ENCODE data around the gene ST6GALNAC4. TPM values are rescaled to one million over a fixed set of nuclear protein-coding genes. Genes with fewer than 3 reads are reported as not detected.
"Not testable (repeated sequence)": the region's sequence is repeated elsewhere in the genome, so short reads cannot be mapped to it uniquely, and the experiment has no call there.

ST6GALNAC4 gene
- total RNA-seq, 2 donors from 2014 or later, result 25.4 to 66.5 TPM

DNA sequence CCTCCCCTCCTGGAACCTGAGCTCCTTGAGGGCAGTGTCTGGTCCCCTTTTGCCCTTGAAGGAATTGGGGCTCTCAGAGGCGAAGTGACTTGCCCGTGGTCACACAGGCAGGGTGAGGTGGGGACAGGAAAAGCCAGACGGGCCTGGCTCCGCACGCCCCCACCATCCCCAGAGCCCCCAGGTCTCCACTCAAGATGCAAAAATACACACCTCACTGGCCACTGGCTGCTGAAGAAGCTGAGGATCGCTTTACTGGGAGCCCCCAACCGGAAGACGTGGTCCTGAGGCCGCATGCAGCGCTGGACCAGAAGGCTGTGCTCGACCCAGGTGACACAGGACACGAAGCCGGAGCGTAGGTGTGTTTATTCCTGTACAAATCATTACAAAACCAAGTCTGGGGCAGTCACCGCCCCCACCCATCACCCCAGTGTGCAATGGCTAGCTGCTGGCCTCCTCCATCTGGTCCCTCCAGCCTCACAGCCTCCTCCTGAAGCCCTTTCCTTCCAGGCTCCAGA lies 31.8 kb downstream of the ST6GALNAC4 start:
- no peaks in the 10 kb centered on the region for H3K27me3 ChIP-seq
- no peak overlapping the region for H3K9ac ChIP-seq (ENCODE audit: low read depth in 2 of 2, low read length in 2 of 2)
- DNase-seq, result no peak

DNA sequence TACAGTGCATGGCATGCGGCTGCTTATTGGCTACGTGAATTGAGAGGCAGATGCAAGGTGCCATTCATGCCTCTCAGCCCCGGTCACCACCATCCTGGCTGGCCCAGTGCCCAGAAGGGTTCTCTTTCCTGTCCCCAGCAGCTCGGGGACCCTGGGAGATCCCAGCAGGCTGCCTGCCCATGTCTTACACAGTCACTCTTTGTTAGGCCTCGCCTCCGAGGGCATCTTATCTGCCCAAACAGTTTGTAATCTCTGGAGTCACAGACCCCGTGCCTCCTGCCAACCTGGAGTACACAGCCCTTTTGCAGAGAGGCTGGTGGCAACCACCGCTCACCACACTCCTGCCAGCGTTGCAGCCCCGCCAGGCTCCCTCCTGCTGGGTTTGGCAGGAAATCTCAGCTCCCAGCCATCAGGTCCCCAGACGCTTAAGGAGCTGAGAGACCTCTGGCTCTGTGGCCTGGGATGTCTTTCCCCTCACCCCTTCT lies 32.4 kb downstream of the ST6GALNAC4 start:
- no peaks in the 10 kb centered on the region for H3K4me1 ChIP-seq
- no peak overlapping the region for H3K4me3 ChIP-seq
- H3K27me3 ChIP-seq, result no peaks in the 10 kb centered on the region
- peak overlapping the region in 1 of 2 donors; percentile 24 for H3K9ac ChIP-seq (ENCODE audit: low read depth in 2 of 2, low read length in 2 of 2)
- DNase-seq, result no peak
- TF ChIP-seq, protein P1, sequence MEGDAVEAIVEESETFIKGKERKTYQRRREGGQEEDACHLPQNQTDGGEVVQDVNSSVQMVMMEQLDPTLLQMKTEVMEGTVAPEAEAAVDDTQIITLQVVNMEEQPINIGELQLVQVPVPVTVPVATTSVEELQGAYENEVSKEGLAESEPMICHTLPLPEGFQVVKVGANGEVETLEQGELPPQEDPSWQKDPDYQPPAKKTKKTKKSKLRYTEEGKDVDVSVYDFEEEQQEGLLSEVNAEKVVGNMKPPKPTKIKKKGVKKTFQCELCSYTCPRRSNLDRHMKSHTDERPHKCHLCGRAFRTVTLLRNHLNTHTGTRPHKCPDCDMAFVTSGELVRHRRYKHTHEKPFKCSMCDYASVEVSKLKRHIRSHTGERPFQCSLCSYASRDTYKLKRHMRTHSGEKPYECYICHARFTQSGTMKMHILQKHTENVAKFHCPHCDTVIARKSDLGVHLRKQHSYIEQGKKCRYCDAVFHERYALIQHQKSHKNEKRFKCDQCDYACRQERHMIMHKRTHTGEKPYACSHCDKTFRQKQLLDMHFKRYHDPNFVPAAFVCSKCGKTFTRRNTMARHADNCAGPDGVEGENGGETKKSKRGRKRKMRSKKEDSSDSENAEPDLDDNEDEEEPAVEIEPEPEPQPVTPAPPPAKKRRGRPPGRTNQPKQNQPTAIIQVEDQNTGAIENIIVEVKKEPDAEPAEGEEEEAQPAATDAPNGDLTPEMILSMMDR (IDR thresholded peaks at IDR 0.05), result no peak
- peaks cover 14% of the 10 kb centered on the region for H3K36me3 ChIP-seq
- intact Hi-C loops (cut with DNase I), result no loop called here
- H3K27ac ChIP-seq, result no peak overlapping the region
- H3K9me3 ChIP-seq, result no peaks in the 10 kb centered on the region

More for the DNA sequence above, 31.8 kb downstream of the ST6GALNAC4 start:
- Histone ChIP-seq H3K4me1 (no peaks in the 10 kb centered on the region), H3K4me3 (no peak overlapping the region), H3K36me3 (peaks cover 14% of the 10 kb centered on the region), H3K27ac (no peak overlapping the region), H3K9me3 (no peaks in the 10 kb centered on the region)
- TF ChIP-seq, protein P1 (IDR thresholded peaks at IDR 0.05), result no peak
- intact Hi-C loops (cut with DNase I), result no loop called here

DNA sequence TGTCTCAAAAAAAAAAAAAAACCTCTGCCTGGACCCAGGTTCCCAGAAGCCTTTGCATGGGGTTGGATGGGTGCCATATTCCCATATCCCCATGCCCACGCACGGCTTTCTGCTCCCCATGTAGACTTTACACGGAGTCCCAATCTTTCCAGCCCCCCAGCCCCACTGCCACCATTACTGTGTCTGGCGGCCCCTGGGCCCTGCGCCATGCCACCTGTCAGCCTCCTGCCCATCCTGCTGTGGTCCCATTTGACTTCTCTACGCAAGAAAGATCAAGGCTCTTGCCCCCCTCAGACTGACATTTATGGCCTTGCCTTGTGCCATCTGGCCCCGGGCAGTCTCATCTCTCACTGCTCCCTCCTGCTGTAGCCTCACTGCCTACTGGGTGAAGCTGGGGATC lies 32.9 kb downstream of the ST6GALNAC4 start:
- no peak overlapping the region for H3K4me3 ChIP-seq
- no peak for DNase-seq
- intact Hi-C loops (cut with DNase I), result no loop called here
- no peak overlapping the region for H3K27ac ChIP-seq
- peaks cover 14% of the 10 kb centered on the region for H3K36me3 ChIP-seq
- no peaks in the 10 kb centered on the region for H3K27me3 ChIP-seq
- no peaks in the 10 kb centered on the region for H3K9me3 ChIP-seq
- no peaks in the 10 kb centered on the region for H3K4me1 ChIP-seq
- no peak overlapping the region for H3K9ac ChIP-seq (ENCODE audit: low read depth in 2 of 2, low read length in 2 of 2)
- TF ChIP-seq, protein P1 (IDR thresholded peaks at IDR 0.05), result no peak

DNA sequence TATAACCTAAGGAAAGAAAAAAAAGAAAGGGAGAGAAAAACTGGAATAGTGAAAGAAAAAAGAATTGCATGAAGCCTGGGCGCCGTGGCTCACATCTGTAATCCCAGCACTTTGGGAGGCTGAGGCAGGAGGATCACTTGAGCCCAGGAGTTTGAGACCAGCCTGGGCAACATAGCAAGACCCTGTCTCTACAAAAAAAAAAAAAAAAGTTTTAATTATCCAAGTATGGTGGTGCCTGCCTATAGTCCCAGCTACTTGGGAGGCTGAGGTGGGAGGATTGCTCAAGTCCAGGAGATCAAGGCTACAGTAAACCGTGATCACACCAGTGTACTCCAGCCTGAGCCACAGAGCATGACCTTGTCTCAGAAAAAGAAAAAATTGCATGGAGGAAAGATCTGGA lies 35.1 kb downstream of the ST6GALNAC4 start:
- DNase-seq; H3K9ac ChIP-seq (ENCODE audit: low read depth in 2 of 2, low read length in 2 of 2); H3K4me3 ChIP-seq; intact Hi-C loops (cut with DNase I); H3K9me3 ChIP-seq; H3K36me3 ChIP-seq; H3K4me1 ChIP-seq; H3K27ac ChIP-seq; H3K27me3 ChIP-seq: not testable (repeated sequence)

DNA sequence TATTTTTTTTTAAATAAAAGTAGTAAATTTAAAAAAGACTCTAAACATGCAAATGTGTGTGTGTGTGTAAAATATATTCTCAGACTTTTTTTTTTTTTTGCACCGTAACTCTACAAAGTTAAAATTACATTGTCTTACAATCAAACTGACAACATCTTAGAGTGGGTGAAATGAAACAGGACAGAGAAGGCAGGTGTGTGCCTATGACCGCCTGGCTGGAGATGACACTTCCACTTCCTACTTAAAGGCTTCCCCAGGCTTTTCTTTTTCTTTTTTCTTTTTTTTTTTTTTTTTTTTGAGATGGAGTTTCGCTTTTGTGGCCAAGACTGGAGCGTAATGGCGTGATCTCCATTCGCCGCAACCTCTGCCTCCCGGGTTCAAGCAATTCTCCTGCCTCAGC lies 36.7 kb downstream of the ST6GALNAC4 start:
- no peak overlapping the region for H3K9ac ChIP-seq (ENCODE audit: low read depth in 2 of 2, low read length in 2 of 2)
- peaks cover 11% of the 10 kb centered on the region for H3K4me1 ChIP-seq
- H3K4me3 ChIP-seq, result no peak overlapping the region
- no peaks in the 10 kb centered on the region for H3K9me3 ChIP-seq
- TF ChIP-seq, protein P1 (IDR thresholded peaks at IDR 0.05), result no peak
- intact Hi-C loops (cut with DNase I), result no loop called here
- no peaks in the 10 kb centered on the region for H3K27me3 ChIP-seq
- H3K36me3 ChIP-seq, result no peaks in the 10 kb centered on the region
- H3K27ac ChIP-seq, result no peak overlapping the region
- DNase-seq, result no peak

DNA sequence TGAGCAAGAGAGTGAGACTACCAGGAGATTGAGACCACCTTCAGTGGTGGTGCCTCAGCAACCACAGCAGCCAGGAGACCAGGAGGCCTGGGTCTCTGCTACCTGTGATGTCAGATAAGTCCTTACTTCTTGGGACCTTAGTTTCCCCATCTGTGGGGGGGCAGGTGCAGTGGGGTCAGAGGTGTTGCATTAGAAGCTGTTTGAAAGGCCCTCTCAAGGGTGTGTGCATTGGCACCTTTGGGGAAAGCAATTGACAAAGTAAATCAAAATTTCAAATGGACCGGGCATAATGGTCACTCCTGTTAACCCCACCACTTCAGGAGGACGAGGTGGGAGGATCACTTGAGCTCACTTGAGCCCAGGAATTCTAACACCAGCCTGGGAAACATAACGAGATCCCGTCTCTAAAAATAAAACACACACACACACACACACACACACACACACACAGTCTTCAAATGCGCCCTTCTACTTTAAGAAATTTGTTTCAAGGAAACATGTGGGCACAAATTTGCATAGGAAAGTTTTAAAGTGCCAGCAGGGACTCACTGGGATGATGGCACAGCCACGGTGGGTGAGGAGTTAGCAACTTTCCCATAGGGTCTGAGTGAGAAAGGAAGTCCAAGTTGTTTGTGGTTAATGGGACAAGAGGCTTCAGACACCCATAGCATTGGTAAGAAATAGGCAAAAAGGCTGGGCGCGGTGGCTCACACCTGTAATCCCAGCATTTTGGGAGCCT lies 38.0 kb downstream of the ST6GALNAC4 start:
- no peak for DNase-seq
- no peaks in the 10 kb centered on the region for H3K27me3 ChIP-seq
- H3K9ac ChIP-seq (ENCODE audit: low read depth in 2 of 2, low read length in 2 of 2), result no peak overlapping the region
- H3K36me3 ChIP-seq, result no peaks in the 10 kb centered on the region
- no peak overlapping the region for H3K4me3 ChIP-seq
- H3K4me1 ChIP-seq, result peaks cover 23% of the 10 kb centered on the region
- intact Hi-C loops (cut with DNase I), result loop anchor here (10.0 kb wide), 1 partner anchor 74 kb away; the partner anchor contains the start of gene FPGS
- TF ChIP-seq, protein P1 (IDR thresholded peaks at IDR 0.05), result no peak
- H3K9me3 ChIP-seq, result no peaks in the 10 kb centered on the region
- H3K27ac ChIP-seq, result no peak overlapping the region
